Transverse colon (tissue), 4 donors: ENCODE data around the gene ZNF407. TPM values are rescaled to one million over a fixed set of nuclear protein-coding genes. Genes with fewer than 3 reads are reported as not detected.

Source experiments
- DNase-seq: peaks from one replicate; pipeline ENCODE4 v3.0.0-alpha.2; 2019
- H3K27ac ChIP-seq, 4 donors: fragments of 200-600 bp; sonication (generic); 2 replicates each; pipeline ENCODE4 v1.5.1; 2016 to 2018; ENCODE audit warnings: inconsistent platforms in 4 of 4
- H3K27me3 ChIP-seq: fragments of 200-600 bp; sonication (generic); 2 replicates; pipeline ENCODE4 v1.5.1; 2017; ENCODE audit warnings: inconsistent platforms
- H3K36me3 ChIP-seq, 4 donors: fragments of 200-600 bp; sonication (generic); 2 replicates each; pipeline ENCODE4 v1.5.1; 2017 to 2019; ENCODE audit warnings: inconsistent platforms in 4 of 4
- H3K4me1 ChIP-seq, 4 donors: fragments of 200-600 bp; sonication (generic); 2 replicates each; pipeline ENCODE4 v1.5.1; 2017 to 2020; ENCODE audit warnings: inconsistent platforms in 4 of 4
- H3K4me3 ChIP-seq, 4 donors: fragments of 200-600 bp; sonication (generic); 1 replicate in 1 of 4; 2 replicates in 3 of 4; pipeline versions ENCODE4 v1.5.1 to v1.6.1; 2017 to 2019; ENCODE audit warnings: inconsistent platforms in 4 of 4
- H3K9me3 ChIP-seq, 2 donors: fragments of 200-600 bp; sonication (generic); 2 replicates each; pipeline ENCODE4 v1.5.1; 2017 to 2019; ENCODE audit warnings: inconsistent platforms in 2 of 2
- EP300 ChIP-seq: sonication (generic); formaldehyde crosslinking; IDR thresholded peaks from one replicate; pipeline ENCODE4 v1.6.1; 2017; ENCODE audit warnings: antibody characterized with exemption, low read depth
- POLR2A ChIP-seq: fragments of 450-650 bp; IDR thresholded peaks from one replicate; pipeline ENCODE4 v1.6.1; 2016; ENCODE audit warnings: antibody characterized with exemption, mild to moderate bottlenecking, moderate library complexity
- POLR2AphosphoS5 ChIP-seq, 3 donors: sonication (generic); formaldehyde crosslinking; IDR thresholded peaks; one replicate each; pipeline ENCODE4 v1.6.1; 2016; ENCODE audit warnings: antibody characterized with exemption in 3 of 3
- WGBS, 2 donors: methylation state at CpG; one replicate each; pipeline ENCODE4 v1.1.5; 2018; ENCODE audit warnings: low coverage in 1 of 2; 5-methylcytosine and 5-hydroxymethylcytosine counted together
- in situ Hi-C, 4 donors: fragments of 200-750 bp; cut with MboI; loops; one replicate each; pipeline versions ENCODE4 v1.15.0 to v1.15.1; 2017; ENCODE audit warnings: low sequenced_read_pairs in 3 of 4, low pct_ligation_motif_present in 1 of 4, low pct_unique_long_range_greater_than_20kb in 1 of 4
- intact Hi-C: fragments of 100-400 bp; cut with DNase I; formaldehyde crosslinking; loops from one replicate; pipeline ENCODE4 v1.15.1; 2023; ENCODE audit warnings: low total_unique reads
- total RNA-seq, 4 donors: library from RNA; depleted of rRNA; stranded (reverse); fragments of >200 nt; gene quantifications; one replicate each; pipeline ENCODE4 v1.1.0, GENCODE V29; 2016
- TF ChIP-seq, protein P1 (sequence below), 5 experiments: fragments of 200-600 bp in 3 of 5; fragments of 450-650 bp in 2 of 5; sonication (generic) in 3 of 5; IDR thresholded peaks; 1 replicate in 2 of 5; 2 replicates in 3 of 5; pipeline ENCODE4 v1.5.1; 2016 to 2017; ENCODE audit warnings: antibody characterized with exemption in 5 of 5, inconsistent platforms in 3 of 5, mild to moderate bottlenecking in 2 of 5, moderate library complexity in 1 of 5

ZNF407 gene
- total RNA-seq, 4 donors from 2014 or later: 13.5 to 24.1 (median 20.1) TPM

DNA sequence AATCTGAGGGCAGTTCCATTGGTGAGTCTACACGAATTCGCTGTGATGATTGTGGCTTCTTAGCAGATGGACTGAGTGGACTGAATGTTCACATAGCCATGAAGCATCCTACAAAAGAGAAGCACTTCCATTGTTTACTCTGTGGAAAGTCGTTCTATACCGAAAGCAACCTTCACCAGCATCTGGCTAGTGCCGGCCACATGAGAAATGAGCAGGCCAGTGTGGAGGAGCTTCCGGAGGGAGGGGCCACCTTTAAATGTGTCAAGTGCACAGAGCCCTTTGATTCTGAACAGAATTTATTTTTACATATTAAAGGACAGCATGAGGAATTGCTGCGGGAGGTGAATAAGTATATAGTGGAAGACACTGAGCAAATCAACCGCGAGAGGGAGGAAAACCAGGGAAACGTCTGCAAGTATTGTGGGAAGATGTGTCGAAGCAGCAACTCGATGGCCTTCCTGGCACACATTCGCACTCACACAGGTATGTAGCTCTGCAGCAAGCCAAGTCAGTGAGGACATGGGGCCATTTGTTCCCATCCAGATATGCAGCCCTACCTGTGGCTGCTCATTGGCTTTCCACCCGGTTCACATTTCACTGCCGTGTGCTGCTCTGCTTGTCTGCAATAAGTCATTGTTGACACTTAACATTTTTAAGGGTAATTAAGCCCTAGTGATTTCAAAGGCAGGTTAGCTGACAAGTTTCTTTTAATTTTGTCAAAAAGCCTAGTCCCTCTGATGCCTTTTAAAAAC is 37.7 kb downstream of the ZNF407 start:
- Histone ChIP-seq H3K27ac (no peak overlapping the region), H3K36me3 (peaks cover 0 to 10% (median 2%) of the 10 kb centered on the region in 4 donors), H3K27me3 (no peaks in the 10 kb centered on the region), H3K9me3 (no peaks in the 10 kb centered on the region), H3K4me1 (peaks cover 0 to 6% (median 0%) of the 10 kb centered on the region in 4 donors), H3K4me3 (no peak overlapping the region)
- 81 to 90% methylated on average over 7 to 15 of the region's 15 CpGs for WGBS, 2 donors
- intact Hi-C loops (no loop called here), in situ Hi-C loops (no loop called here)
- DNase-seq: no peak
- TF ChIP-seq POLR2AphosphoS5 (IDR thresholded peaks at IDR 0.05) (no peak), EP300 (no peak)

DNA sequence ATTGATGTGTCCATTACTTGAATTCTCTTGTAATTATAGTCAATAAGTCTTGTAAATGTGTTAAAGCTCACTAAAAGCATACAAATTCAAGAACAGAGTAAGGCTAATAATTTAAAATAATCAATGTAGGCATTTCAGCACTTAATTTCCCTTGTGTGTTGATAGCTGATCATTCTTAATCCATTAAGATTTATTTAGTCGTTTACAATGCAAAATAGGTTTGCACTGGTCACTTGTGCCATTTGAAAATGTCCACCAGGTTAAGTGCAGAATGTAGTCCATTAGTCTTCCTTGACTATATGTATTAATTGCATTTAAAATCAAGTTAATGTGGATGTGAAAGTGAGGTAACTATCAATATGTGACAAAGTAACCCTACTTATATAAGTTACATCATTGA is 39.4 kb downstream of the ZNF407 start:
- intact Hi-C loops: no loop called here
- TF ChIP-seq POLR2A (no peak), POLR2AphosphoS5 (IDR thresholded peaks at IDR 0.05) (no peak), EP300 (no peak)
- TF ChIP-seq, protein P1, sequence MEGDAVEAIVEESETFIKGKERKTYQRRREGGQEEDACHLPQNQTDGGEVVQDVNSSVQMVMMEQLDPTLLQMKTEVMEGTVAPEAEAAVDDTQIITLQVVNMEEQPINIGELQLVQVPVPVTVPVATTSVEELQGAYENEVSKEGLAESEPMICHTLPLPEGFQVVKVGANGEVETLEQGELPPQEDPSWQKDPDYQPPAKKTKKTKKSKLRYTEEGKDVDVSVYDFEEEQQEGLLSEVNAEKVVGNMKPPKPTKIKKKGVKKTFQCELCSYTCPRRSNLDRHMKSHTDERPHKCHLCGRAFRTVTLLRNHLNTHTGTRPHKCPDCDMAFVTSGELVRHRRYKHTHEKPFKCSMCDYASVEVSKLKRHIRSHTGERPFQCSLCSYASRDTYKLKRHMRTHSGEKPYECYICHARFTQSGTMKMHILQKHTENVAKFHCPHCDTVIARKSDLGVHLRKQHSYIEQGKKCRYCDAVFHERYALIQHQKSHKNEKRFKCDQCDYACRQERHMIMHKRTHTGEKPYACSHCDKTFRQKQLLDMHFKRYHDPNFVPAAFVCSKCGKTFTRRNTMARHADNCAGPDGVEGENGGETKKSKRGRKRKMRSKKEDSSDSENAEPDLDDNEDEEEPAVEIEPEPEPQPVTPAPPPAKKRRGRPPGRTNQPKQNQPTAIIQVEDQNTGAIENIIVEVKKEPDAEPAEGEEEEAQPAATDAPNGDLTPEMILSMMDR (IDR thresholded peaks at IDR 0.05): no peak
- 92 to 93% methylated on average over 1 of the region's 1 CpG for WGBS, 2 donors
- in situ Hi-C loops: no loop called here
- DNase-seq: no peak
- Histone ChIP-seq H3K27me3 (no peaks in the 10 kb centered on the region), H3K4me1 (no peaks in the 10 kb centered on the region), H3K9me3 (no peaks in the 10 kb centered on the region), H3K36me3 (peaks cover 0 to 10% (median 0%) of the 10 kb centered on the region in 4 donors), H3K27ac (no peak overlapping the region), H3K4me3 (no peak overlapping the region)

DNA sequence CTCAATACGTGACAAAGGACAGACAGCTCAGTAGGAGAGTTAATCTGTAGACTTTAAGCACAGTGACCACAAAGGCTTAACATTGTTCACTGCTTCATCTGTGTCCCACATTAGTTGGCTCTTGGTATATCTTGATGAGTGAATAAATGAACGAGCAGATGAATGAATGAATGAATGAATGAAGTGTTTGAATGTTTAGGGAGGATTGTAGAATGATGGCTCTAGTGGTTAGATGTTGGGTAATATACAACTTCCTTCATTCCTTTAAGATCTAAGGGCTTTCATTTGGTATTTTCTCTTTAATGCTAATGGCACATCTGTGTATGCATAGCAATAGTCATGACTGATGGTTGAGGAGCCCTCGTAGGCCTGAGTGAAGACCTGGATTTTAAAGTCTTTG is 40.5 kb downstream of the ZNF407 start:
- TF ChIP-seq POLR2A (no peak), EP300 (no peak), POLR2AphosphoS5 (IDR thresholded peaks at IDR 0.05) (no peak)
- TF ChIP-seq, protein P1 (IDR thresholded peaks at IDR 0.05): no peak
- in situ Hi-C loops (no loop called here), intact Hi-C loops (no loop called here)
- Histone ChIP-seq H3K27me3 (no peaks in the 10 kb centered on the region), H3K9me3 (no peaks in the 10 kb centered on the region), H3K4me3 (no peak overlapping the region), H3K27ac (no peak overlapping the region), H3K36me3 (peaks cover 0 to under 1% (median 0%) of the 10 kb centered on the region in 4 donors), H3K4me1 (no peaks in the 10 kb centered on the region)
- 86 to 92% methylated on average over 2 to 3 of the region's 3 CpGs for WGBS, 2 donors
- no peak for DNase-seq

DNA sequence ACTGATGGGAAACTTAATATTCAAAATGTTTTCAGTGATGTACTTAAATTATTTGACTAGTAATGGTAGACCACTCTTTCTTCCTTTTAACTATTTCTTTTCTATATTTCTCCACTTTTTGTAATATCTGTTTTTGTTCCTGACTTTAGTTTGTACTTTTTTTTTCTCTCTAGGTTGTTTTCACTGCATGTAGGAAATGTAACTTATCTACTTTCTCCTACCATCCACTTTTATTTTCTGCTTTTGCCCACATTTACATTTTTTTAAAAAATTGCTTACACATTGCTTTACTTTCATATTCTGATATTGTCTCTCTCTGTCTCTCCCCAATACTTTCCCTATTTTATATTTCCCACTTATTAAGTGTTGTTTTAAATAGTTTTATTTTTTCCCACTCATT is 47.0 kb downstream of the ZNF407 start:
- H3K4me1 ChIP-seq: no peaks in the 10 kb centered on the region
- intact Hi-C loops (no loop called here), in situ Hi-C loops (no loop called here)
- TF ChIP-seq POLR2AphosphoS5 (IDR thresholded peaks at IDR 0.05) (no peak), EP300 (no peak), POLR2A (no peak)
- TF ChIP-seq, protein P1 (IDR thresholded peaks at IDR 0.05): no peak
- H3K36me3 ChIP-seq: no peaks in the 10 kb centered on the region
- no peaks in the 10 kb centered on the region for H3K27me3 ChIP-seq
- H3K27ac ChIP-seq: no peak overlapping the region
- no peak overlapping the region for H3K4me3 ChIP-seq
- no peaks in the 10 kb centered on the region for H3K9me3 ChIP-seq
- DNase-seq: no peak
